HUES6 (cell line): Measurements from ENCODE around the gene LATS1.
"Not testable (repeated sequence)": the region's sequence is repeated elsewhere in the genome, so short reads cannot be mapped to it uniquely, and the experiment has no call there.

Experiments
- H3K27ac ChIP-seq: 2 replicates; pipeline ENCODE4 v1.7.0; 2013; ENCODE audit warnings: low read depth, mild to moderate bottlenecking, low read length, inconsistent platforms
- H3K27me3 ChIP-seq: 2 replicates; pipeline ENCODE4 v1.6.1; 2013; ENCODE audit warnings: low read length; ENCODE audit not compliant: control insufficient read depth, insufficient read depth
- H3K36me3 ChIP-seq: 2 replicates; pipeline ENCODE4 v1.6.1; 2013; ENCODE audit warnings: low read length; ENCODE audit not compliant: control insufficient read depth, insufficient read depth
- H3K4me1 ChIP-seq: 2 replicates; pipeline ENCODE4 v1.6.1; 2013; ENCODE audit warnings: low read length; ENCODE audit not compliant: control insufficient read depth, insufficient read depth
- H3K4me3 ChIP-seq: 2 replicates; pipeline ENCODE4 v1.5.1; 2013; ENCODE audit warnings: low read depth, low read length
- H3K9ac ChIP-seq: one replicate; pipeline ENCODE4 v1.6.1; 2013; ENCODE audit warnings: mild to moderate bottlenecking, low read length
- H3K9me3 ChIP-seq: 2 replicates; pipeline ENCODE4 v1.6.1; 2013; ENCODE audit warnings: low read depth, low read length; ENCODE audit not compliant: control insufficient read depth, insufficient read depth

The LATS1 gene

GRCh38 chr6:149751239-149751638 lies 33.3 kb upstream of the LATS1 start:
- no peak overlapping the region for H3K27ac ChIP-seq
- no peak overlapping the region for H3K9ac ChIP-seq
- no peaks in the 10 kb centered on the region for H3K9me3 ChIP-seq
- H3K4me1 ChIP-seq = no peaks in the 10 kb centered on the region
- no peaks in the 10 kb centered on the region for H3K36me3 ChIP-seq
- H3K4me3 ChIP-seq = peak overlapping the region; percentile 97; the same call in 1 of the 2 replicates
- H3K27me3 ChIP-seq = no peaks in the 10 kb centered on the region

GRCh38 chr6:149750136-149750609 lies 32.3 kb upstream of the LATS1 start:
- H3K9ac ChIP-seq = peak overlapping the region; percentile 95
- no peaks in the 10 kb centered on the region for H3K27me3 ChIP-seq
- H3K4me3 ChIP-seq = peak overlapping the region; percentile 97
- no peaks in the 10 kb centered on the region for H3K9me3 ChIP-seq
- H3K27ac ChIP-seq = peak overlapping the region; percentile 92
- H3K4me1 ChIP-seq = no peaks in the 10 kb centered on the region
- no peaks in the 10 kb centered on the region for H3K36me3 ChIP-seq

- Histone ChIP-seq H3K9me3 (no peaks in the 10 kb centered on the region), H3K4me3 (peak within 1 kb of the TSS; percentile 97), H3K27me3 (no peaks in the 10 kb centered on the region), H3K36me3 (no peaks in the 10 kb centered on the region), H3K4me1 (no peaks in the 10 kb centered on the region), H3K9ac (peak within 1 kb of the TSS; percentile 95), H3K27ac (peak within 1 kb of the TSS; percentile 92)
Measured at GRCh38 chr6:149749594-149750135, 31.8 kb upstream of the LATS1 start, which contains the start of gene PCMT1. TSS of gene PCMT1 (plus strand) at chr6:149749741. CDS start at chr6:149749902, 161 bp downstream.

GRCh38 chr6:149749082-149749593 lies 31.2 kb upstream of the LATS1 start:
- not testable (repeated sequence) for H3K27me3 ChIP-seq, H3K36me3 ChIP-seq, H3K9me3 ChIP-seq, H3K4me1 ChIP-seq
- H3K4me3 ChIP-seq = peak overlapping the region; percentile 97
- H3K9ac ChIP-seq = peak overlapping the region; percentile 83
- peak overlapping the region; percentile 92; the same call in 1 of the 2 replicates for H3K27ac ChIP-seq

GRCh38 chr6:149746147-149746946 lies 28.4 kb upstream of the LATS1 start, which contains the start of gene NUP43:
TSS of gene NUP43 (minus strand) at chr6:149746529. CDS start at chr6:149746495, 34 bp downstream.
- Histone ChIP-seq H3K27me3 (no peaks in the 10 kb centered on the region), H3K4me1 (no peaks in the 10 kb centered on the region), H3K4me3 (peak within 1 kb of the TSS; percentile 87), H3K27ac (peak within 1 kb of the TSS; percentile 54; the same call in 1 of the 2 replicates), H3K9me3 (no peaks in the 10 kb centered on the region), H3K36me3 (peaks cover 22% of the 10 kb centered on the region), H3K9ac (peak within 1 kb of the TSS; percentile 92)

- H3K27me3 ChIP-seq, H3K27ac ChIP-seq, H3K9ac ChIP-seq, H3K4me1 ChIP-seq, H3K9me3 ChIP-seq: not testable (repeated sequence)
- peak overlapping the region; percentile 87 for H3K4me3 ChIP-seq
- H3K36me3 ChIP-seq = peaks cover 33% of the 10 kb centered on the region
Measured at GRCh38 chr6:149745252-149745651, 27.4 kb upstream of the LATS1 start.

GRCh38 chr6:149734915-149735314 lies 17.0 kb upstream of the LATS1 start:
- no peaks in the 10 kb centered on the region for H3K4me1 ChIP-seq
- H3K9me3 ChIP-seq = no peaks in the 10 kb centered on the region
- H3K27me3 ChIP-seq = no peaks in the 10 kb centered on the region
- H3K27ac ChIP-seq = no peak overlapping the region
- H3K36me3 ChIP-seq = peaks cover 89% of the 10 kb centered on the region
- no peak overlapping the region for H3K9ac ChIP-seq
- no peak overlapping the region for H3K4me3 ChIP-seq

- Histone ChIP-seq H3K4me3 (no peak overlapping the region), H3K36me3 (peaks cover 89% of the 10 kb centered on the region), H3K27me3 (no peaks in the 10 kb centered on the region), H3K4me1 (no peaks in the 10 kb centered on the region), H3K9ac (no peak overlapping the region), H3K9me3 (no peaks in the 10 kb centered on the region), H3K27ac (no peak overlapping the region)
Measured at GRCh38 chr6:149733089-149733720, 15.3 kb upstream of the LATS1 start.

- H3K9ac ChIP-seq = no peak overlapping the region
- no peak overlapping the region for H3K27ac ChIP-seq
- peaks cover 85% of the 10 kb centered on the region for H3K36me3 ChIP-seq
- H3K9me3 ChIP-seq = no peaks in the 10 kb centered on the region
- no peak overlapping the region for H3K4me3 ChIP-seq
- no peaks in the 10 kb centered on the region for H3K27me3 ChIP-seq
- no peaks in the 10 kb centered on the region for H3K4me1 ChIP-seq
Measured at GRCh38 chr6:149729824-149730223, 11.9 kb upstream of the LATS1 start.

- Histone ChIP-seq H3K4me3 (no peak overlapping the region), H3K9ac (peak overlapping the region; percentile 6), H3K4me1 (no peaks in the 10 kb centered on the region), H3K9me3 (no peaks in the 10 kb centered on the region), H3K27ac (no peak overlapping the region), H3K36me3 (peaks cover 78% of the 10 kb centered on the region), H3K27me3 (no peaks in the 10 kb centered on the region)
Measured at GRCh38 chr6:149728499-149729234, 10.8 kb upstream of the LATS1 start.
